Measurements from ENCODE around the gene ZFPM1.
A peak's percentile ranks its signal among the peaks of the same experiment; 100 is the strongest.

The ZFPM1 gene

GRCh38 chr16:88426018-88426417 is 27.1 kb upstream of the ZFPM1 start:
- no peak for DNase-seq (ENCODE audit: low spot score)

GRCh38 chr16:88427376-88427775 is 25.7 kb upstream of the ZFPM1 start:
- TF ChIP-seq CTCF (IDR thresholded peaks at IDR 0.05; ENCODE audit: extremely low read depth, missing control alignments): no peak
- DNase-seq (ENCODE audit: low spot score): no peak

More at GRCh38 chr16:88426018-88426417, 27.1 kb upstream of the ZFPM1 start:
- TF ChIP-seq CTCF (IDR thresholded peaks at IDR 0.05; ENCODE audit: extremely low read depth, missing control alignments): no peak

- no peak for TF ChIP-seq CTCF (IDR thresholded peaks at IDR 0.05; ENCODE audit: extremely low read depth, missing control alignments)
- DNase-seq (ENCODE audit: low spot score): no peak
Observed at GRCh38 chr16:88428156-88428555, 24.9 kb upstream of the ZFPM1 start.

- DNase-seq (ENCODE audit: low spot score): no peak
- TF ChIP-seq CTCF (IDR thresholded peaks at IDR 0.05; ENCODE audit: extremely low read depth, missing control alignments): no peak
Observed at GRCh38 chr16:88428616-88429386, 24.3 kb upstream of the ZFPM1 start.

GRCh38 chr16:88429387-88430184 is 23.5 kb upstream of the ZFPM1 start:
- TF ChIP-seq CTCF (IDR thresholded peaks at IDR 0.05; ENCODE audit: extremely low read depth, missing control alignments): no peak
- no peak for DNase-seq (ENCODE audit: low spot score)

- peak; percentile 79 for DNase-seq (ENCODE audit: low spot score)
- no peak for TF ChIP-seq CTCF (IDR thresholded peaks at IDR 0.05; ENCODE audit: extremely low read depth, missing control alignments)
Observed at GRCh38 chr16:88430185-88430523, 22.9 kb upstream of the ZFPM1 start.
